GM19397 (cell line): Measurements from ENCODE around the gene SRXN1.
A peak's percentile ranks its signal among the peaks of the same experiment; 100 is the strongest.
"Not testable (repeated sequence)": the region's sequence is repeated elsewhere in the genome, so short reads cannot be mapped to it uniquely, and the experiment has no call there.

Experiments
- ATAC-seq: cut with Tn5 transposase; IDR thresholded peaks from one replicate; pipeline ENCODE4 v1.9.1; 2021; ENCODE audit warnings: mild to moderate bottlenecking, moderate library complexity; ENCODE audit not compliant: unreplicated experiment

The SRXN1 gene

DNA sequence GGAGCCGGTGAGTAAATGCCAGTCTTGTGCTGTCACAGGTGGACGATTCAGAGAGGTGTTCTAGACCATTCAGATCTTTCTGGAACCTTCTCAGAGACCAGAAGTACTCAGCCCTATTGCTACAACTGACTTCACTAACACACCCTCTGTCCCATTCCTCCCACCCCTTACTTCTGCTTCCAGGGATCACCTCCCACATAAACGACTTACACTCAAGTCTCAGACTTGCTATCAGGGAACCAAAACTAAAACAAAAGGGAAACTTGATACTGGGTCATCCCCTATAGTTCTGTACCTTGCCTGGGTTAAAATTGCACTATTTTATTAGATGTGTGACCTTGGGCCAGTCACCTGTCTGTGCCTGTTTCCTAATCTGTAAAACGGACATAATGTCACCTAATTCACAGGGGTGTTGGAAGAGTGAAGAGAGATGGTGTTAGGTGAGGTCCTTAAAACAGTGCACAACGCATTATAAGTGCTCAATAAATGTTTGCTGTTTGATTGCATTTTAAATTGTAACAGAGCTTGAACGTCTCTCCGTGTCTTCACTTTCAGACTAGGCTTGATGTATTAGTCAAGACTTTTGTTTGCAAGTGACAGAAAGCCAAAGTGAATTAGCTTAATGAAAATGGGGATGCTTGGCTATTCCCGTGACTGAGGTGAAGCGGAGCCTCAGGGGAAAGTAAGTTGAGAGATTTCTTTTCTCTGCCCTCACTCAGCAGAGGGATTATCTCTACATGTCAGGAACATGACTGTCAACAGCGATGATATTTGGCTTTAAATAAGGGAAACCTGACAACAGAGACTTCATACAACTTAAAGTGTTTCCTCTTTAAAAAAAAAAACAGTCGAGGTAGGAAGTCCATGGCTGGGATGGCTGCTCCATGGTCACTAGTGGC lies 3.0 kb upstream of the SRXN1 start:
- no peak for ATAC-seq

DNA sequence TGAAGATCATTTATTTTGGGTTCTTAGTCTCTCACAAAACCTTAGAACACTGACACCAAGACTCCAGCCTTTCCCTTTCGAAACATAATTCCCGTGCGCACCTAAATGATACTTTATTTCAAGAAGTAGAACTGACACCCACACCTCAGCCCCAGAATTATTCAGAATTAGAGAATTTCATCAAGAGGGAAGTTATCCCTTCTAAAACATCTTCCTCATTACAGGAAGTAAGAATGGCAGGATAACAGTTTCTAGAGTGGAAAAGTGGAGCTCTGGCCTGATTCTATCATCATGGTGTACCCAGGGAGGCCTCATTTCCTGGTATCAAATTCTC lies 1.4 kb upstream of the SRXN1 start:
- no peak for ATAC-seq

DNA sequence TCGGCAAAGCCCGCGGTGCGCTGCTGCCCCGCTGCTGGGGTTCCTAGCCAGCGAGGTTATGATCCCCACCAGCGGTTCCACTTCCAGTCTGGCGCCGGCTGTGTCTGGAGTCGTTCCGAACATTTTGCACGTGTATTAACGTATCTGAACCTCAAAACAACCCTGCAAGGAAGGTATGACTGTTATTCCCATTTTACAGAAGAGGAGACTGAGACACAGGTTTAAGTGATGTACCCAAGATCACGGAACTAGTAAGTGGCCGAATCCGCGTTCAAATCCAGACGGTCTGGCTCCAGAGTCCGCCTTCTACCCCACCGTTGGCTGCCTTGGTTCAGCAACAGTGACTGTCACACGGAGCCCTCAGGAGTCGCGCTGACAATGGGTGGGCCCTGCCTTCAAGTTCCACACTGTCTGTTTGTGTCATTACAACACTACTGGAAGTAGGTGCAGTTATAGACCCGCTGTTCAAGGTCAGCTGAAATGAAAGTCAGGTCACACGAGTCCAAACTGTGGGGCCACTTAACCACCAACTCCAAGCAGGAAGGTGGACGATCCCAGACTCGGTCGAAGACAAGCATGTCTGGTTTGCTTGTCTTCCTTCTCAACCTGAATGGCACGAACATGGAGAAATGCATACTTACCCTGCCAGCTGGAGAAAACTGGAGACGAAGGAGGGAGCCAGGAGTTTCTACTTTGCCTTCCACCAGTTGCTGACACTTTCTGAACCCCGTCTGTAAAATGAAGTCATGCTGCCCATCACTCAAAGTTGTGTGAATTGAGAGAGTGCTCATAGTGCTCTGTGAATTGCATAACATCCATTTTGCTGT lies 803 bp upstream of the SRXN1 start:
- ATAC-seq: no peak

DNA sequence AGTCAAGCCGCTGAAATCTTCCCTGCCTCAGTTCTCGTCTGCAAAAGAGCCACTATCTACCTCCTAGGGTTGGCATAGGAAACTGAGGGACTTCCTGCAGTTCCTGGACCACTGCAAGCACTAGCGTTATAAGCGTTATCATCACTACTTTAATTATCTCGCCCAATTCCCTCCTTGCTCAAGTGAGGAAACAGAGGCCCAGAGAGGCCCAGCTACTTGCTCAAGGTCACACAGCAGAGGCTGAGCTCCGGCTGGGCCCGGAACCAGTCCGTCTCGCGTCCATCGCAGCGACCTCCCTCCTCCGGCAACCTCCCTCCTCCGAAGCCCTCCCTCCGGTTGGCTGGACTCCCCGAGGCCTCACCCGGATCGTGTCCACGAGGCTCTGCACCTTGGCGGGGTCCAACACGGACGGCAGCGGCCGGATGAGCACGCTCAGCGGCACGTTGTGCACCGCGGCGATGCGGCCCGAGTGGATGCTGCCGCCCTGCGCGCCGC lies 338 bp downstream of the SRXN1 start:
- no peak for ATAC-seq

DNA sequence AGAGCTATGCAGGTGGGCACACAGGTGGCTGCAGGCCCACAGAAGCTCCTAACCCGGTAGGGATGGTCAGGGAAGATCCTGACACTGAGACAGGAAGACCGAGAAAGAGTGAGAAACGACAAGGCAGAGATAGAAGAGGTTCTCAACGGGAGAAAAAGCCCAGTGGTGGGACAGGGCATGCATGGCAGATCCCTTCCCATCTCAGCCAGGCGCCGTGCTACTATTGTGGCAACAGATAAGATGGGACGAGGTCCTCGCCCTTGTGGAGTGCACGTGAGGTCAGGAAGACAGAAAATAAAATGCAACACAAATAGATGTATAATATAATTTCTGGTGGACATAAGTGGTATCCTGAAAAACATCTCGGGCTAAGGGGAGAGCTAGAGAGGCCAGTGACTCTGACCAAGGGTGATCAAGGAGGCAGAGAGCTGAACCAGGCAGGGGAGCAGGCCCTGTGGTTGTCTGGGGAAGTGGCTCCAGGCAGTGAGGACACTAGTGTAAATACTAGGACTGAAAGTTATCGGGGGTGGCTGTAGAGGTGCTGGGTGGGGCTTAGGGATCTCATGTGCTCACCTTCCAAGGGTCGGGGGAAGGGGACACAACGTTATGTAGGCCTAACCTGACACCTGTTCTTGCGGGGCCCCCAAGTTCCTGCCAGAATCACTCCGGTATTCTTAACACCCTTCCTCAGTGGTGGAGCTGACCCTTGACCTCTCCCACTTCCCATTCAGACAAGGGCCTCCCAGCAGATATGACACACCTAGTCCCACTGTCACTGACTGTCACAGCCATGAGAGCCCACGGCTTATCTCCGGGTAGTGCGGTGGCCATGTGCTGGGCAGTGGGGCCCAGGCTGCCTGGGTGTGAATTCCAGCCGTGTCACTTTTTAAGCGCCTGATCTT lies 1.0 kb downstream of the SRXN1 start:
- no peak for ATAC-seq

DNA sequence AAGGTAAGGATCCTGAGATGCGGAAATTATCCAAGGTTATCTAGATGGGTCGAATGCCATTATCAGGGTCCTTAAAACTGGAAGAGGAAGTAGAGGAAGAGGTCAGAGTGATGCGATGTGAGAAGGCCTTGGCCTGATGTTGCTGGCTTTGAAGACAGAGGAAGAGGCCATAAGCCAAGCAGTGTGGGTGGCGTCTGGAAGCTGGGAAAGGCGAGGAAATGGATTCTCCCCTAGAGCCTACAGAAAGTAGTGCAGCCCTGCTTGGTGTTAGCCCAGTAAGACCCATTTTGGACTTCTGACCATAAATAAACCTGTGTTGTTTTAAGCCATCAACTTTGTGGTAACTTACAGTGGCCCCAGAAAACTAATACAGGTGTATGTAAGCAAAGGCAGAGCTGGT lies 2.0 kb downstream of the SRXN1 start:
- ATAC-seq: no peak

DNA sequence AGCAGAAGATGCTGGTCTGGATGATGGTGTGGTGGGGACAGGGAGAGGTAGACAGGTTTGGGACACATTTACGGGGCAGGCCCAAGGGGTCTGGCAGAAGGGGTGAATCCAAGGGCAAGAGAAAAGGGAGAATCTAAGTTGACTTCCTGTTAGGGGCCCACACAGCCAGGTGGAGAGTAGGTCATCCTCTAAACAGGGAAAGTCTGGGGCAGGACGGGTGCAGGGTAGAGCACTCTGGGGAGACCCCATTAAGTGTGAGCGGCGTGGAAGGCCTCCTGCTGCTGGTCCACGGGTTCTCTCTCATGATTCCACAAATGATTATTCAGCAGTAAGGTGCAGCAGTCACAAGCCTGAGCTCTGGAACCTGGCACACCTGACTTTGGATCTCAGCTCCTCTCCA lies 2.7 kb downstream of the SRXN1 start:
- ATAC-seq: no peak

DNA sequence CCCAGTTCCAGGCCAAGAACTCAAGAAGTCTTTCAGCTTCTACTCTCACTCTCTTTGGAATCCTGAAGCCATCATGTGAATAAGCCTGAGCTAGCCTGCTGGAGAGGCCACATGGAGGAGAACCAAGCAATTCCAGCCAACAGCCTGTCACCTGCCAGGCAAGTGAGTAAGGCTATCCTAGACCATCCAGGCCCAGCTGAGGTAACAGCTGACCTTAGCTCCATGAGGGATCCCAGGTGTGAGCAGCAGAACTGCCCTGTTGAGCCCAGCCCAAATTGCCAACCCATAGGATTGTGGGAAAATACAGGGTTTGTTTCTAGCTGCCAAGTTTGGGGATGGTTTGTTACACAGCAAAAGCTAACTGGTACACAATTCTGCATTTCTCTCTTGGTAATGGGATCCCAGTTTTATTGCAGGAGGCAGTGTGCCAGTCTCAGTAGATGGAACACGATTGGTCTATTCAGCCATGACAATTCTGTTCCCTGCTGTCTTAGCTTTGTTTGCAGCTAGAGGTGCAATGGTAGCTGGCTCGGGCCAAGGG lies 5.5 kb downstream of the SRXN1 start:
- ATAC-seq: no peak

DNA sequence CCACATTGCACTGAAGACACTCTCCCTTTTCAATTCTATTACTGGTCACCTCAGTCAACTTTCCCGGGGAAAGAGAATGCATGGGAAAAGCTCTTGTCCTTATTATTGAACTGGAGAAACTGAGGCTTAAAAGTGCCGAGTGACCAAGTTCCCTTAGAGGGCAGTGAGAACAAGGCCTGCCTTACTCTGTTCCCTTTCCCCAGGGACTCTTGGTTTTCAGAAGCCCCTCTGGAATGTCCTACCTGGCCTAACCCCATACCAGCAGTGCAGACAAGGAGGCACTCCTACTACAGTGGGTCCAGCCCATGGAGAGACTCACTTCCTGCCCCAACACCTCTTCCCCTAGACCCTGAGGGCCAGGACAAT lies 6.1 kb downstream of the SRXN1 start:
- no peak for ATAC-seq

DNA sequence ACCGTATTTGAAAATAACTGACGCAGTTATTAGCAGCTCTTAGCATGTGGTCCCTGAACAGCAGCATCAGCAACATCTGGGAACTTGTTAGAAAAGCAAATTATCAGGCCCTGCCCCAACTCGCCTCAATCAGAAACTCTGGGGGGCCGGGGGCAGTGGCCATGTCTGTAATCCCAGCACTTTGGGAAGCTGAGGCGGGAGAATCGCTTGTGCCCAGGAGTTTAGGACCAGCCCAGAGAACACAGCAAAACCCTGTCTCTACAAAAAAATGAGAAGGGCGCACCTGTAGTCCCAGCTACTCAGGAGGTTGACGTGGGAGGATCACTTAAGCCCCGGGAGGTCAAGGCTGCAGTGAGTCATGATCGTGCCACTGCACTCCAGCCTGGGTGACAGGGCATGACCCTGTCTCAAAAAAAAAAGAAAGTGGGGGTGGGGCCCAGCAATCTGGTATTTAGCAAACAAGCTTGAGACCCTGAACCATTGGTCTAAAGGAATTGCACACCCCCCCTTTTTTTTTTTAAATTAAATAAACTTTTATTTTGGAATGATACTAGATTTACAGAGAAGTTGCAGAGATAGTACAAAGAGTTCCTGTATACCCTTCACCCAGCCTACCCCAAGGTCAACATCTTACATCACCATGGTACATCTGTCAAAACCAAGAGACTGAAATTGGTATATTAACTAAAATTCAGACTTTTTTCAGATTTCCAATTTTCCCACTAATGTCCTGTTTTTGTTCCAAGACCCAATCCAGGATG lies 6.7 kb downstream of the SRXN1 start:
- ATAC-seq: no peak

DNA sequence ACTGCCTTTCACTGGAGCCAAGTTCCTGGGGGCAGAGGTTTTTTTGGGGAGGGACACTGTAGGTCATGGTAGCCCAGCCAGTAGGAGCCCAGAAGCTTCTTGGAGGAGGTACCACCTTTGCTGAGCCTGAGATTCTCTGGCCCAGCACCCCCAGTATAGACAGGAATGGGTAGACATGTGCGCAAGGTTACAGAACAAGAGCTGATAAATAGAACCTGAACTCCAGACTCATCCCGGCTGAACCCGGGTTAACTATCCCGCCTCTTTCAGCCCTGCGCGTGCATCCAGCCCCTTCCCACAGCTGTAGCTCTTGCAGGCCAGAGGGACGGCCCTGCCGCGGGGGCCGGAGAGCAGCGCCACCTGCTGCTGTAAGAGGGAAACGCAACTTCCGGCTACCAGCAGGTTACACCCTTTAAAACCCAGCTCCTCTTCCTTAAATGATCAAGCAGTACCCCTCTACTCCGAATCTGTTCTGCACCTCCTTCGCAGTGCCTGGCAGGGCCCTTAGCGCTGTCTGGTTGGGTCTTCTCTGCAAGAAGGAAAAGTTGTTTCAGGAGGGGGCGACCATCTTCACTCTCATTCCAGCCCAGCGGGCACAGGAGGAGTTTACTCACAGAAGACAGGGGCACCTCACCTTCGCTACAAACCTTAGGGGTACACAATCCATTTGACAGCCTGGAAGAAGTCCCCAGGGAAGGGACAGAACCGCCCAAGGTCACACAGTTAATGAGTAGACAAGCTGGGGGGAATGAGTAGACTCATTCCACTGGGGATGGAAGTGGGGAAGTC lies 7.5 kb downstream of the SRXN1 start:
- peak; percentile 75 for ATAC-seq

DNA sequence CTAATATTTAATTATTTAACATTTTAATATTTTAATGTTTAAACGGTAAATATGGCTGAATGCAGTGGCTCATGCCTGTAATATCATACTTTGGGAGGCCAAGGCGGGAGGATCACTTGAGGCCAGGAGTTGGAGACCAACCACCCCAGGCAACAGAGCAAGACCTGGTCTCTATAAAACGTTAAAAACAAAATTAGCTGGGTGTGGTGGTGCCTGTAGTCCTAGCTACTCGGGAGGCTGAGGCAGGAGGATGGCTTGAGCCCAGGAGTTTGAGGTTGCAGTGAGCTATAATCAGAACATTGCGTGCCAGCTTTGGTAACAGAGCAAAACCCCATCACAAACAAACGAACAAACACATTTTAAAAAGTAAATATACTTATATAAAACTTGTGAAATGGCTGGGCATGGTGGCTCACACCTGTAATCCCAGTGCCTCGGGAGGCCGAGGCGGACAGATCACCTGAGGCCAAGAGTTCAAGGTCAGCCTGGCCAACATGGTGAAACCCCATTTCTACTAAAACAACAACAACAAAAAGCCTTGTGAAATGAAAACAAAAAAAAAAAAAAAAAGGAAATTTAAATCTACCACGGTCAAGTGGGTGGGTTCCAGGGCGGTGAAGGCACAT lies 8.2 kb downstream of the SRXN1 start:
- ATAC-seq: no peak

DNA sequence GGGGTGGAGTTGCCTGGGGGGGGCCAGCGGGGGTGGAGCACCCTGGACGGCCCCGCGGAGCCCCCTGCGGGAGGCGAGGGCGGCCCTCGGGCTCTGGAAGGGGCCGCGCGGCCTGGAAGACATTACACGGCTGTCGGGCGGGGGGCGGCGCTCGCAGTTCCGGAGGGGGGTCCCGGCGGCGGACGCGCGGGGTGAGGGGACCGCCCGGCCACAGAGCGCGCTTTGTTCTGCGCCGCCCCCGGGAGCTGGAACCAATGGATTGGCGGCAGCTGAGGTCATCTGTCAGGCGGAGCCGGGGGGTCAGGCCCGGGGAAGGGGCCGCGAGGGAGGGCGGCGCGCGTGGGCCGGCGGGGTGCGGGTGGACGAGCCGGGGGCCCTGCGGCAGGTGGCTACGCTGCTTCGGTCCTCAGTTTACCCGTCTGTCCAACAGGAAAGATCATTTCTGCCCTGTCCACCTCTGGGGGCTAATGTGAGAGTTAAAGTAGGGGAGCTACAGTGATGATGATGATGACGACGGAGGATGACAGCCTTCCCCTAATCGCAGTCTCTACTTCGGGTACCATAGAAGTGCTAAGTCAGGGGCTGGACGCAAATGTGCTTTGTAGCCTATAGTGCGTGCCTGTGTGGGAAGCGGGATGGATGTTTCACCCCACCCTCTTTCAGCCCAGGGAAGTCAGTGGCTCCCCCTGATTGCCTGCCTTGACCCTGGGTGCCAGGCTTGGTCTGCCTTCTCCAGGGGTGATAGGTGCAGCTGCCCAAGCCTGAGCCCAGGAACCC lies 10.4 kb downstream of the SRXN1 start:
- no peak for ATAC-seq

DNA sequence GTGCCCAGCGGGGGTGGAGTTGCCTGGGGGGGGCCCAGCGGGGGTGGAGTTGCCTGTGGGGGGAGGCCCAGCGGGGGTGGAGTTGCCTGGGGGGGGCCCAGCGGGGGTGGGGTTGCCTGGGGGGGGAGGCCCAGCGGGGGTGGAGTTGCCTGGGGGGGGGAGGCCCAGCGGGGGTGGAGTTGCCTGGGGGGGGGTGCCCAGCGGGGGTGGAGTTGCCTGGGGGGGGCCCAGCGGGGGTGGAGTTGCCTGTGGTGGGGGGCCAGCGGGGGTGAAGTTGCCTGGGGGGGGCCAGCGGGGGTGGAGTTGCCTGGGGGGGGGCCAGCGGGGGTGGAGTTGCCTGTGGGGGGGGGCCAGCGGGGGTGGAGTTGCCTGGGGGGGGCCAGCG lies 11.0 kb downstream of the SRXN1 start:
- ATAC-seq: not testable (repeated sequence)

DNA sequence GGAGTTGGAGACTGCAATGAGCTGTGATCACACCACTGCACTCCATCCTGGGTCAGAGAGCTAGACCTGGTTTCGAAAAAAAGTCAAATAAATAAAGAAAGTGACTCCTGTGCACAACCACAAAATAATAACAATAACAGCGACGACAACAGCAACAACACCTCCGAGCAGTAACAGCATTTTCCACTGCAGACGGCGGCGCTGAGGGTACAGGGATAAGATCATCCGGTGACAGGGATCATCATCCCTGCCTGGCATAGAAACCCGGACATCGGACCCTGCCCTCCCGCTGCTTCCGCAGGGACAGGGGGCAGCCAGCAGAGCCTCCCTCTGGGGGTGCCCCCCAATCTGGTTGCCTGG lies 11.5 kb downstream of the SRXN1 start:
- ATAC-seq: no peak

DNA sequence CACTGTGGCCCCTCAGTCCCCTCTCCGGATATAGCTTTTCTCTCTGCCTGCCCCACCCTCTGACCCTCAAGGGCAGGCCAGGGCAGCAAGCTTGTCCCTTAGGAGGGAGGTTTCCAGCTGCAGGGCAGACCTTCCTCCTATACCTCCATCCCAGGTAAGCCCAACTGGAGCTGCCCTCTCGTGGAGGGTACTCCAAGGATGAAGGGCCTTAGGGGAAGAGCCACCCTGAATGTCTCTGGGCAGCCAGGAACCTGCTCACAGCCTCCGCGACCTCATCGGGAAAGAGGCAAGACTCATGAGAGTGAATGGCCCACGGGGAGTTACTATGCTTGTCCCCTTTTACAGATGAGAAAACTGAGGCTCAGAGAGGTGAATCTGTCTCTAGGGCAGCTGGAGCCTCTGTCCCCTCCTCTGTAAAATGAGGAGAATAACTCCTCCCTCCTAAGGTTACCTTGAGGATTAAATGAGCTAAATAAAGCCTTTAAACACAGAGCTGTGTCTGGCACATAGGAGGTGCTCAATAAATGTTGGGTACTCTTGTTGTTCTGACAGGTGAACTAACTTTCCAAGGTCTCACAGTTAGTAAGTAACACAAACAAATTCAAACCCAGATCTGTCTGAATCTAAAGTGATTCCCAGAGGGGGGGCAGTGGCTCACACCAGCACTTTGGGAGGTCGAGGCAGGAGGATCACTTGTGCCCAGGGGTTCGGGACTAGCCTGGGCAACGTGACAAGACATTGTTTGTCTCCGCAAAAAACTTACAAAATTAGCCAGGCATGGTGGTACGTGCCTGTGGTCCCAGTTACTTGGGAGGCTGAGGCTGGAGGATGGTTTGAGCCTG lies 12.1 kb downstream of the SRXN1 start:
- no peak for ATAC-seq

DNA sequence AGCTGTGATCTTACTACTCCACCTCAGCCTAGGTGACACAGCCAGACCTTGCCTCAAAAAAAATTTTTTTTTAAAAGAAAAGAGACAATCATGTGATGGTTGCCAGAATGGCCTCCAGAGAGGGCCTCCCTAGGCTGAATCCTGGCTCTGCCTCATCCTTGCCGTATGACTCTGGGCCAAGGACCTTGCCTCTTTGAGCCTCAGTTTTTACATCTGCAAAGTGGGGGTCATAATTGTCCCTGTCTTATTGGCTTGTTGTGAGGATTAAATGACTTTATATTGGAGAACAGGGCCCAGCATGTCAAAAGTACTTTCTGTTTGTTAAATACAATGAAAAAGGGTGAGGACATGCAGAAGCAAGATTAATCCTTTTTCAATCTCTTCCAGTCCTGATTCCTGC lies 14.4 kb downstream of the SRXN1 start:
- no peak for ATAC-seq
